ENCODE measurements around the gene CACNB2.

DNA sequence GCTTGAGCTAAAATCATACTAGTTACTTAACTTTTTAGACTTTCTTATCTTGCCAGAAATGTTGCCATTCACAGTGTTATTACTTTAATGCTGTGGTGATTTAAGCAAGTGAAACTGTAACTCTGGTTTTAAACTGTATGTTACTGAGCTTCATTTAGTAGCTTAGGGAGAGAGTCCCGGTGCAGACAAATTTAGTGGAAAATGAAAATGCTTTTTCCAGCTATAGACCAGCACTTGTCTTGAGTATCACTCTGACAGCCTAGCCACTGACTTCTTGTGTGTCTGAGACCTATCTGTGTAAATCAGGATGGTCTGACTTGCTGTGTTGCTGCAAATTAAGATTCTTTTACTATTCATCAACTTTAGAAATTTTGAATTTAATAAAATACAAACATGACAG, 200.8 kb downstream of the CACNB2 start:
- TF ChIP-seq POLR2A (IDR thresholded peaks at IDR 0.05; ENCODE audit: low read length) (no peak), GATA1 (IDR thresholded peaks at IDR 0.05; ENCODE audit: low read depth, low read length) (no peak)
